Bronchial epithelial cell (primary cell): ENCODE results near the gene KRTAP16-1. TPM values are rescaled to one million over a fixed set of nuclear protein-coding genes. Genes with fewer than 3 reads are reported as not detected.
"Not testable (repeated sequence)": the region's sequence is repeated elsewhere in the genome, so short reads cannot be mapped to it uniquely, and the experiment has no call there.

Experiments
- DNase-seq: peaks from one replicate; pipeline ENCODE4 v3.0.0-alpha.2; 2010; ENCODE audit warnings: low read depth
- FAIRE-seq: peaks from 2 replicates; lab custom pipeline; 2011; peaks lifted over from hg19 to GRCh38; lab: Jason Lieb, UNC
- H3K27me3 ChIP-seq: 2 replicates; pipeline ENCODE4 v1.5.1; 2011; ENCODE audit warnings: low read length; ENCODE audit not compliant: control insufficient read depth, insufficient read depth
- H3K36me3 ChIP-seq: 2 replicates; pipeline ENCODE4 v1.5.1; 2011; ENCODE audit warnings: low read length; ENCODE audit not compliant: control insufficient read depth, insufficient read depth
- H3K4me3 ChIP-seq: 2 replicates; pipeline ENCODE4 v1.5.1; 2011; ENCODE audit warnings: mild to moderate bottlenecking, low read depth, low read length, control low read depth
- CTCF ChIP-seq: IDR thresholded peaks from 2 replicates; pipeline ENCODE4 v1.5.1; 2011; ENCODE audit warnings: mild to moderate bottlenecking, moderate library complexity, low read length, control low read depth, inconsistent platforms; ENCODE audit not compliant: insufficient read depth, severe bottlenecking
- total RNA-seq: library from RNA; depleted of rRNA; stranded (reverse); fragments of >200 nt; gene quantifications from 2 replicates; pipeline ENCODE4 v1.2.1, GENCODE V29; 2014

KRTAP16-1 gene
- total RNA-seq, 1 donor from 2014 or later = not detected

- TF ChIP-seq CTCF = no peak
- H3K36me3 ChIP-seq = no peaks in the 10 kb centered on the region
- DNase-seq (peak; percentile 93), FAIRE-seq (peak; percentile 93)
- no peaks in the 10 kb centered on the region for H3K27me3 ChIP-seq
- H3K4me3 ChIP-seq = no peak overlapping the region
Measured at GRCh38 chr17:41347869-41348760, 39.0 kb upstream of the KRTAP16-1 start.

- not testable (repeated sequence) for H3K27me3 ChIP-seq, DNase-seq, H3K4me3 ChIP-seq, H3K36me3 ChIP-seq
- peak; percentile 93 for FAIRE-seq
Measured at GRCh38 chr17:41346421-41346820, 37.3 kb upstream of the KRTAP16-1 start.

DNA sequence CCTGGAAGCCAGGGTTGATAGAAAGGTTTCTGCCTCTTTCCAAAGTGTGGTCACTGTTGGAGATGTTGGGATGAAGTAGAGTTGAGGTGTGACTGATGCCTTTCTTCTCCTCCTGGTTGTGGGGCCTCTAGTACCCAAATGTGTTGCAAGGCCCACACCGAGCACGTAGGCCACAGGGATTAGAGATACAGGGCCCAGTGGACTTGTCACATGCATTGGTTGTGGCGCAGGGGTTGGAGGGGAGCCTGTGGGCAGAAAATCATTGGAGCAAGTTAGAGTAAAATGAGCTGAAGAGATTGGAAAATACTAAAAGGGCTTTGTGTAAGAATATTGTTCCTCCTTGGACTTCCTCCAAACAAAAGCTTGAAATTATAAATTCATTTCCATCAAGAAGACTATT, 36.9 kb upstream of the KRTAP16-1 start:
- H3K27me3 ChIP-seq = no peaks in the 10 kb centered on the region
- no peak for TF ChIP-seq CTCF
- no peaks in the 10 kb centered on the region for H3K36me3 ChIP-seq
- FAIRE-seq (peak; percentile 64), DNase-seq (no peak)
- H3K4me3 ChIP-seq = no peak overlapping the region

GRCh38 chr17:41343029-41343428, 33.9 kb upstream of the KRTAP16-1 start:
- DNase-seq (no peak), FAIRE-seq (no peak)
- no peak for TF ChIP-seq CTCF
- Histone ChIP-seq H3K27me3 (no peaks in the 10 kb centered on the region), H3K36me3 (no peaks in the 10 kb centered on the region), H3K4me3 (no peak overlapping the region)

DNA sequence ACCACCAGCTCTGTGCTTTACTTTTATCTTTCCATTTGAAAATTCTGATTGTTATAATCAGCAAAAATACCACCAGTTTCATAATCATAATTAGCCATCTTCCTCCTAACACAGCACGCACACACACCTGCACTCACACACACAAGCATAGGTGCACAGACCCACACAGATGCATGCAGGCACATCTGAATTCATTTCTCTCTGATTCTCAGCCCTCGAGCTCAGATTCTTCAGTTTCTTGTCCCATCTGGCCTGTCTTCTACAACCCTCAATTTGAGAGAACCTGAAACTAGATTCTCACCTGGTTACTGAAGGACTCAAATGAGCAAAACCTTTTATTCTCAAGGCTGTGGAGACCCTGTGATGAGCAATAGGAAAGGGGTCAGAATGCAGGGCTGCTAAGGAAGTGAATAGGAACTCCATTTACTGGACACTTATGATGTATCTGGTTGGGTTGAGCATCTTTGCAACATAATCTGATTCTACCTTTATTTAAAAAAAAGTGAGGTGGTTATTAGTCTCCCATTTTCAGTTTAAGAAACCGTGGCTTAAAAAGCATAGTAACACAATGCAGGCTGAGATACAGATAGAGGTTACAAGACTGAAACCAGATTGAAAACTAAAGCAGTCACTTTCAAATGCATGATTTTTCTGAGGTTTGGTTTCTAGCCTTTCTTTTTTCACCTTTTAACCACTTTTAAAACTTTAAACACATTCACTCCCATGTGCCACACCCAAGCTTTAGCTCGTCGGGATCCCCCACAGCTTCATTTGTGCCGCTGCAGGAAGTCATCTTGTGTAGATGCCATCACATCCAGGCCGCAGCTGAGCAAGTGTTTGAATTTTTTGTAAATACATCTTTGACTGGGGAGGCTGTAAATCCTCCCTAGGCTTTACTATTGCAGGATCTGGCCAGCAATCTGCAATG, 32.1 kb upstream of the KRTAP16-1 start:
- Histone ChIP-seq H3K27me3 (no peaks in the 10 kb centered on the region), H3K4me3 (no peak overlapping the region), H3K36me3 (no peaks in the 10 kb centered on the region)
- DNase-seq = no peak
- FAIRE-seq = no peak
- no peak for TF ChIP-seq CTCF

DNA sequence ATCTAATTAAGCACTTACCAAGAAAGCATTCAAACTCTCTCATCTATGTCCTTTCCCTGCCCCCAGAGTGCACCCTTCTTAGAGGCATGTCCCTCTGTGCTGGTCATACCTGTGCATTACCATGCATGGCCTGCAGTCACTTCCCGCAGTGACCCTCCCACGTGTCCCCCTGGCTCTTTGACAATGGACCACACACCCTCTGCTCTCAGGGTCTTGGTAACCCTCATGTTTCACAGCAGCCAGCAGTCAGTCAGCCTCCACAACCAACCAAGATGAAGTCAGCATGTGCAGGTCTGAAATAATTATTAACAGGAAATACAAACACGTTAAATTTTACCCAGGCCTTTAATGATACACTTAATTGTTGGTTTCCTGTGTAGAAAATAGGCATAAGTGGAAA, 31.4 kb upstream of the KRTAP16-1 start:
- H3K36me3 ChIP-seq = no peaks in the 10 kb centered on the region
- no peak for FAIRE-seq

More for the DNA sequence above, 31.4 kb upstream of the KRTAP16-1 start:
- TF ChIP-seq CTCF = no peak
- Histone ChIP-seq H3K4me3 (no peak overlapping the region), H3K27me3 (no peaks in the 10 kb centered on the region)
- DNase-seq = no peak
